HG02981 (cell line): ENCODE data around the gene SCYL3.

Source experiments
- ATAC-seq: cut with Tn5 transposase; IDR thresholded peaks from one replicate; pipeline ENCODE4 v1.9.1; 2021; ENCODE audit warnings: mild to moderate bottlenecking, moderate library complexity; ENCODE audit not compliant: unreplicated experiment

Gene SCYL3

GRCh38 chr1:169899519-169900217 is 6.0 kb upstream of the SCYL3 start:
- ATAC-seq: no peak

- no peak for ATAC-seq
These were observed 2.3 kb upstream of the SCYL3 start for GRCh38 chr1:169896013-169896412.

- no peak for ATAC-seq
These were observed 889 bp upstream of the SCYL3 start for GRCh38 chr1:169894424-169895145.

- peak; percentile 2 for ATAC-seq
These were observed 610 bp downstream of the SCYL3 start for GRCh38 chr1:169892927-169893644.

GRCh38 chr1:169892176-169892926 is 1.3 kb downstream of the SCYL3 start:
- ATAC-seq: no peak

GRCh38 chr1:169891539-169891885 is 2.2 kb downstream of the SCYL3 start:
- no peak for ATAC-seq

GRCh38 chr1:169890761-169891538 is 2.7 kb downstream of the SCYL3 start:
- ATAC-seq: no peak

GRCh38 chr1:169889871-169890270 is 3.8 kb downstream of the SCYL3 start:
- ATAC-seq: no peak

GRCh38 chr1:169886931-169887330 is 6.8 kb downstream of the SCYL3 start:
- no peak for ATAC-seq

- no peak for ATAC-seq
These were observed 7.3 kb downstream of the SCYL3 start for GRCh38 chr1:169886422-169886821.

- ATAC-seq: no peak
These were observed 8.5 kb downstream of the SCYL3 start for GRCh38 chr1:169885207-169885606.

GRCh38 chr1:169884634-169885033 is 9.1 kb downstream of the SCYL3 start:
- ATAC-seq: no peak

GRCh38 chr1:169882039-169882511 is 11.6 kb downstream of the SCYL3 start:
- no peak for ATAC-seq

GRCh38 chr1:169879034-169879840 is 14.5 kb downstream of the SCYL3 start:
- no peak for ATAC-seq

GRCh38 chr1:169878498-169878897 is 15.2 kb downstream of the SCYL3 start:
- ATAC-seq: no peak

- no peak for ATAC-seq
These were observed 15.8 kb downstream of the SCYL3 start for GRCh38 chr1:169877800-169878491.

GRCh38 chr1:169874229-169874628 is 19.5 kb downstream of the SCYL3 start:
- no peak for ATAC-seq

GRCh38 chr1:169873582-169874199 is 20.0 kb downstream of the SCYL3 start:
- ATAC-seq: no peak
